Measurements from ENCODE around the gene UMAD1.

DNA sequence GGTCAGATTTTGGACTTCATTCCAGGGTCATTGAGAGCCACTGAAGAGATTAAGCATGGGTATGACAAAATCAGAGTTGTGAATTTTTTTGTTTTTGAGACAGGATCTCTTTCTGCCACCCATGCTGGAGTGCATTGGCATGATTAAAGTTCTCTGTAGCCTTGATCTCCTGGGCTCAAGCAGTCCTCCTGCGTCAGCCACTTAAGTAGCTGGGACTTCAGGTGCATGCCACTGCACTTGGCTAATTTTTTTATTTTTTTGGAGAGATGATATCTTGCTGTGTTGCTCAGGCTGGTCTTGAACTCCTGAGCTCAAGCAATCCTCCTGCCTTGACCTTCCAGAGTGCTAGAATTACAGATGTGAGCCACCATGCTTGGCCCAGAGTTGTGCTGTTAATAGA, 275.5 kb downstream of the UMAD1 start:
- TF ChIP-seq CTCF (IDR thresholded peaks at IDR 0.05): no peak
- no peak for TF ChIP-seq POLR2AphosphoS5 (IDR thresholded peaks at IDR 0.05; ENCODE audit: low read depth, low read length)
- TF ChIP-seq NFIC (IDR thresholded peaks at IDR 0.05; ENCODE audit: borderline replicate concordance): no peak
- TF ChIP-seq, protein P1, sequence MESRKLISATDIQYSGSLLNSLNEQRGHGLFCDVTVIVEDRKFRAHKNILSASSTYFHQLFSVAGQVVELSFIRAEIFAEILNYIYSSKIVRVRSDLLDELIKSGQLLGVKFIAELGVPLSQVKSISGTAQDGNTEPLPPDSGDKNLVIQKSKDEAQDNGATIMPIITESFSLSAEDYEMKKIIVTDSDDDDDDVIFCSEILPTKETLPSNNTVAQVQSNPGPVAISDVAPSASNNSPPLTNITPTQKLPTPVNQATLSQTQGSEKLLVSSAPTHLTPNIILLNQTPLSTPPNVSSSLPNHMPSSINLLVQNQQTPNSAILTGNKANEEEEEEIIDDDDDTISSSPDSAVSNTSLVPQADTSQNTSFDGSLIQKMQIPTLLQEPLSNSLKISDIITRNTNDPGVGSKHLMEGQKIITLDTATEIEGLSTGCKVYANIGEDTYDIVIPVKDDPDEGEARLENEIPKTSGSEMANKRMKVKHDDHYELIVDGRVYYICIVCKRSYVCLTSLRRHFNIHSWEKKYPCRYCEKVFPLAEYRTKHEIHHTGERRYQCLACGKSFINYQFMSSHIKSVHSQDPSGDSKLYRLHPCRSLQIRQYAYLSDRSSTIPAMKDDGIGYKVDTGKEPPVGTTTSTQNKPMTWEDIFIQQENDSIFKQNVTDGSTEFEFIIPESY (IDR thresholded peaks at IDR 0.05; ENCODE audit: borderline replicate concordance, low read depth): no peak
- no peak for TF ChIP-seq EZH2phosphoT487 (IDR thresholded peaks at IDR 0.05; ENCODE audit: borderline replicate concordance, low read depth)
- TF ChIP-seq YY1 (IDR thresholded peaks at IDR 0.05; ENCODE audit: low read depth): no peak
- no peak for TF ChIP-seq CHD2 (IDR thresholded peaks at IDR 0.05; ENCODE audit: low read length, partially characterized antibody)
- TF ChIP-seq EP300 (IDR thresholded peaks at IDR 0.05; ENCODE audit: borderline replicate concordance in 1 of 2, low read depth in 1 of 2, low read length in 1 of 2): no peak
- TF ChIP-seq MAX (IDR thresholded peaks at IDR 0.05; ENCODE audit: low read depth): no peak
- no peak for TF ChIP-seq MXI1 (IDR thresholded peaks at IDR 0.05; ENCODE audit: low read depth, low read length)
- TF ChIP-seq, protein P2, sequence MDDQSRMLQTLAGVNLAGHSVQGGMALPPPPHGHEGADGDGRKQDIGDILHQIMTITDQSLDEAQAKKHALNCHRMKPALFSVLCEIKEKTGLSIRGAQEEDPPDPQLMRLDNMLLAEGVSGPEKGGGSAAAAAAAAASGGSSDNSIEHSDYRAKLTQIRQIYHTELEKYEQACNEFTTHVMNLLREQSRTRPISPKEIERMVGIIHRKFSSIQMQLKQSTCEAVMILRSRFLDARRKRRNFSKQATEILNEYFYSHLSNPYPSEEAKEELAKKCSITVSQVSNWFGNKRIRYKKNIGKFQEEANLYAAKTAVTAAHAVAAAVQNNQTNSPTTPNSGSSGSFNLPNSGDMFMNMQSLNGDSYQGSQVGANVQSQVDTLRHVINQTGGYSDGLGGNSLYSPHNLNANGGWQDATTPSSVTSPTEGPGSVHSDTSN (IDR thresholded peaks at IDR 0.05): no peak
- TF ChIP-seq ELF1 (IDR thresholded peaks at IDR 0.05): no peak
- TF ChIP-seq SMC3 (IDR thresholded peaks at IDR 0.05; ENCODE audit: low read depth, low read length): no peak
